Activated CD4-positive, alpha-beta T cell treated with anti-CD3 and anti-CD28 coated beads for 1 hour (primary cell): ENCODE data around the gene TRUB1.

Experiments used
- DNase-seq: peaks from one replicate; pipeline ENCODE4 v3.0.0-alpha.2; 2020

Gene TRUB1

GRCh38 chr10:114982989-114983388 is 45.0 kb downstream of the TRUB1 start:
- DNase-seq: no peak

GRCh38 chr10:114987995-114988394 is 50.0 kb downstream of the TRUB1 start:
- no peak for DNase-seq

GRCh38 chr10:114990586-114990985 is 52.6 kb downstream of the TRUB1 start:
- no peak for DNase-seq

- DNase-seq: no peak
These were observed 53.0 kb downstream of the TRUB1 start for GRCh38 chr10:114990991-114991390.

GRCh38 chr10:114992189-114992775 is 54.3 kb downstream of the TRUB1 start:
- no peak for DNase-seq

- no peak for DNase-seq
These were observed 57.7 kb downstream of the TRUB1 start for GRCh38 chr10:114995468-114996247.

- DNase-seq: no peak
These were observed 58.5 kb downstream of the TRUB1 start for GRCh38 chr10:114996542-114996941.

- DNase-seq: no peak
These were observed 61.0 kb downstream of the TRUB1 start for GRCh38 chr10:114998993-114999392.

GRCh38 chr10:115001506-115002381 is 63.7 kb downstream of the TRUB1 start:
- DNase-seq: no peak

GRCh38 chr10:115003396-115003795 is 65.4 kb downstream of the TRUB1 start:
- no peak for DNase-seq

- no peak for DNase-seq
These were observed 66.4 kb downstream of the TRUB1 start for GRCh38 chr10:115004236-115004862.

GRCh38 chr10:115005771-115006170 is 67.8 kb downstream of the TRUB1 start:
- no peak for DNase-seq

- no peak for DNase-seq
These were observed 80.4 kb downstream of the TRUB1 start for GRCh38 chr10:115018185-115018931.

GRCh38 chr10:115020449-115020848 is 82.5 kb downstream of the TRUB1 start:
- DNase-seq: no peak

- no peak for DNase-seq
These were observed 84.7 kb downstream of the TRUB1 start for GRCh38 chr10:115022733-115023132.

- no peak for DNase-seq
These were observed 85.7 kb downstream of the TRUB1 start for GRCh38 chr10:115023715-115024114.

GRCh38 chr10:115024371-115024770 is 86.4 kb downstream of the TRUB1 start:
- DNase-seq: no peak

- no peak for DNase-seq
These were observed 88.2 kb downstream of the TRUB1 start for GRCh38 chr10:115026056-115026745.

- no peak for DNase-seq
These were observed 88.7 kb downstream of the TRUB1 start for GRCh38 chr10:115026746-115027140.
